Prostate gland (tissue), 2 donors: ENCODE data around the gene CSK. TPM values are rescaled to one million over a fixed set of nuclear protein-coding genes. Genes with fewer than 3 reads are reported as not detected.
A peak's percentile ranks its signal among the peaks of the same experiment; 100 is the strongest.

Experiments used
- DNase-seq: peaks from one replicate; pipeline ENCODE4 v3.0.0-alpha.2; 2019; ENCODE audit warnings: low spot score
- H3K27ac ChIP-seq, 2 donors: fragments of 200-600 bp; sonication (generic); 2 replicates each; pipeline ENCODE4 v1.5.1; 2017 to 2019
- H3K27me3 ChIP-seq: fragments of 200-600 bp; sonication (generic); replicated peaks from 2 replicates; pipeline ENCODE4 v1.5.1; 2019; ENCODE audit not compliant: insufficient read depth
- H3K36me3 ChIP-seq, 2 donors: fragments of 200-600 bp; sonication (generic); 1 replicate in 1 of 2; 2 replicates in 1 of 2; pipeline versions ENCODE4 v1.5.1 to v1.8.1; 2017 to 2019
- H3K4me1 ChIP-seq: fragments of 200-600 bp; sonication (generic); replicated peaks from 2 replicates; pipeline ENCODE4 v1.5.1; 2019
- H3K4me3 ChIP-seq, 2 donors: fragments of 200-600 bp; sonication (generic); 2 replicates each; pipeline ENCODE4 v1.5.1; 2017 to 2019
- H3K9me3 ChIP-seq: fragments of 200-600 bp; sonication (generic); 2 replicates; pipeline ENCODE4 v1.5.1; 2017
- POLR2A ChIP-seq: fragments of 450-650 bp; IDR thresholded peaks from one replicate; pipeline ENCODE4 v1.6.1; 2016; ENCODE audit warnings: antibody characterized with exemption, mild to moderate bottlenecking
- POLR2AphosphoS5 ChIP-seq: sonication (generic); formaldehyde crosslinking; IDR thresholded peaks from one replicate; pipeline ENCODE4 v1.6.1; 2017; ENCODE audit warnings: antibody characterized with exemption
- WGBS: methylation state at CpG from one replicate; pipeline ENCODE4 v1.1.5; 2018; 5-methylcytosine and 5-hydroxymethylcytosine counted together
- intact Hi-C: fragments of 100-400 bp; cut with DNase I; formaldehyde crosslinking; loops from one replicate; pipeline ENCODE4 v1.14.2; 2022
- total RNA-seq, 2 donors: library from RNA; depleted of rRNA; stranded (reverse); fragments of >200 nt; gene quantifications; one replicate each; pipeline ENCODE4 v1.1.0, GENCODE V29; 2016
- TF ChIP-seq, protein P1 (sequence below), 4 experiments: fragments of 200-600 bp in 2 of 4; fragments of 450-650 bp in 2 of 4; sonication (generic) in 2 of 4; IDR thresholded peaks; 1 replicate in 3 of 4; 2 replicates in 1 of 4; pipeline ENCODE4 v1.5.1; 2016 to 2019; ENCODE audit warnings: antibody characterized with exemption in 4 of 4, mild to moderate bottlenecking in 2 of 4, moderate library complexity in 2 of 4

CSK gene
- total RNA-seq, 2 donors from 2014 or later, result 45.3 to 57.0 TPM

DNA sequence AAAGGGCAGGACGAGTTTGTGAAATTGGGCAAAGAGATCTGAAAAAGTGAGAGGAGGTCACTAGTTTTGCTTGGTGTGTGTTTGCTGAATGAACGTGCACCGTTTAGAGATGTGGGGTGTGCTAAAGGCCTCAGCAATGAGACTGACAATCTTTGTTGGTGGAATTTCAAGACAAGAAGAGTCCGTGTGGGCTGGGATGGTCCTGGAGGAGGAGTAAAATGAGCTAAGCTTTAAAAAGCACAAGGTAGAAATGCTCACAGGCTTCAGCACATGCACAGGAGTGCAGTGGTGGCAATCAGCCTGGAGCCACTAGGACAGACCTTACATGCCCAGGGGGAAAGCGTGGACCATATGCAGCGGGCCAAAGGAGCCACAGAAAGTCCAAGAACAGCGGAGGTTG lies 43.1 kb downstream of the CSK start:
- Histone ChIP-seq H3K27ac (no peak overlapping the region), H3K4me1 (no peaks in the 10 kb centered on the region), H3K27me3 (no peaks in the 10 kb centered on the region), H3K9me3 (no peaks in the 10 kb centered on the region), H3K4me3 (no peak overlapping the region), H3K36me3 (no peaks in the 10 kb centered on the region)
- intact Hi-C loops, result no loop called here
- no peak for DNase-seq
- TF ChIP-seq POLR2AphosphoS5 (no peak), POLR2A (no peak)
- TF ChIP-seq, protein P1, sequence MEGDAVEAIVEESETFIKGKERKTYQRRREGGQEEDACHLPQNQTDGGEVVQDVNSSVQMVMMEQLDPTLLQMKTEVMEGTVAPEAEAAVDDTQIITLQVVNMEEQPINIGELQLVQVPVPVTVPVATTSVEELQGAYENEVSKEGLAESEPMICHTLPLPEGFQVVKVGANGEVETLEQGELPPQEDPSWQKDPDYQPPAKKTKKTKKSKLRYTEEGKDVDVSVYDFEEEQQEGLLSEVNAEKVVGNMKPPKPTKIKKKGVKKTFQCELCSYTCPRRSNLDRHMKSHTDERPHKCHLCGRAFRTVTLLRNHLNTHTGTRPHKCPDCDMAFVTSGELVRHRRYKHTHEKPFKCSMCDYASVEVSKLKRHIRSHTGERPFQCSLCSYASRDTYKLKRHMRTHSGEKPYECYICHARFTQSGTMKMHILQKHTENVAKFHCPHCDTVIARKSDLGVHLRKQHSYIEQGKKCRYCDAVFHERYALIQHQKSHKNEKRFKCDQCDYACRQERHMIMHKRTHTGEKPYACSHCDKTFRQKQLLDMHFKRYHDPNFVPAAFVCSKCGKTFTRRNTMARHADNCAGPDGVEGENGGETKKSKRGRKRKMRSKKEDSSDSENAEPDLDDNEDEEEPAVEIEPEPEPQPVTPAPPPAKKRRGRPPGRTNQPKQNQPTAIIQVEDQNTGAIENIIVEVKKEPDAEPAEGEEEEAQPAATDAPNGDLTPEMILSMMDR (IDR thresholded peaks at IDR 0.05), result no peak
- 76% methylated on average over 7 of the region's 7 CpGs for WGBS

DNA sequence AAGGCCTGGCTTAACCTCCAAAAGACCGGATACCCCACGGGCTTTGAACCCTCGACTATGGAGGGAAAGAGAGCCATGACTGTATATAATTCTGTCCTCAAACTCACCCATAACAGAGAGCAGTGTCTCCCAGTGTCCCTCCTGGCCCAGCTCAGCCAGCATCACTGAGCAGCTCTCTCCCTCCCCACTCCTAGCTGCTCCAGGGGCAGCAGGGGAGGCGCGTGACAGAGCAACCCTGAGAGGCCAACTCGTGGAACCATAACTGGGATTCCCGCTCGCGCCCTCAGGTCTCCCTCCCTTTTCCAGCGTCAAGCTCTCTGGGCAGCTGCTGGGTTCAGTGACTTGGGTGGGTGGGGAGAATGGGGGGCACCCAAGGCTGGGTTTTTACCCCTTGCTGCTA lies 44.0 kb downstream of the CSK start:
- no peaks in the 10 kb centered on the region for H3K36me3 ChIP-seq
- WGBS, result 61% methylated on average over 10 of the region's 10 CpGs
- no peaks in the 10 kb centered on the region for H3K4me1 ChIP-seq
- no peaks in the 10 kb centered on the region for H3K27me3 ChIP-seq
- TF ChIP-seq POLR2AphosphoS5 (no peak), POLR2A (no peak)
- TF ChIP-seq, protein P1 (IDR thresholded peaks at IDR 0.05), result no peak
- H3K27ac ChIP-seq, result no peak overlapping the region
- no peak overlapping the region for H3K4me3 ChIP-seq
- intact Hi-C loops, result no loop called here
- no peaks in the 10 kb centered on the region for H3K9me3 ChIP-seq
- no peak for DNase-seq

DNA sequence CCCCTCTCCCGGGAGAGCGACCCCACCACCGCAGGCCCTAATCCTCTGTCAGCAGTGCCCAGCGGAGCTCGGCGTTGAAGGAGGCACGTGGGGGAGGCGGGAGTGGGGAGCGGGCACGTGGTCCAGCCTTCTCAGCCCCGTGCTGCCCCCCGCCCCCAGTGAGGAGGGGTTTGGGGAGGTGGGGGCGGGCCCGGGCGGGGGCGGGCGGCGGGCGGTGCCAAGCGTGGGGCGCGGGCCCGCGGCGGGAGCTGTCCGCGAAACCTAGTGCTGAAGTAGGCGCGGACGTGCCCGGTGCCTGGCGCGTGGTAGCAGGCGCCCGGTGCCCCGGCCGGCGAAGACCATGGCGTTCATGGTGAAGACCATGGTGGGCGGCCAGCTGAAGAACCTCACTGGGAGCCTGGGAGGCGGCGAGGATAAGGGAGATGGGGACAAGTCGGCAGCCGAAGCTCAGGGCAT lies 44.5 kb downstream of the CSK start, which contains the start of gene CPLX3:
Gene CPLX3, plus strand, starts transcription at position 264 of the 456 bp plus-strand sequence. Its CDS starts 77 bp downstream, at position 341.
- Histone ChIP-seq H3K4me3 (no peak within 1 kb of the TSS), H3K4me1 (no peaks in the 10 kb centered on the region)
- DNase-seq, result peak; percentile 12

DNA sequence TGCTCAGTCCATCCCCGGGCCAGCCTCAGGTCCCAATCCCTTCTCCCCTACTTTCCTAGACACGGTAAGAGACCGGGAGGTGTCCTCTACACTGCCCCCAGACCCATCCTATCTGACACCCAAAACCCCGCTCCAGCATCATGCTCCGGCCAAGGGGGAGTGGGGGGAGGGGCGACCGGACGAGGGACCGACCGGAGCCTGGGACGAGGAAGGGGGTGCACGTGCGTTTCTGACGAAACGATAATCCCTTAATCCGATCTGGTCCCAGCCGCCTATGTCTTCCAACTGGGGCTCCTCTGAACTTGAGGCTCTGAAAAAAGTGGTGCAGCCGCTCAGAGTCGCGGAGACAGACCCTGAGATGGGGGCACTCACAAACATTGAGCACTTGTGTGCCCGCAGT lies 45.0 kb downstream of the CSK start:
- H3K36me3 ChIP-seq, result no peaks in the 10 kb centered on the region
- DNase-seq, result no peak
- intact Hi-C loops, result no loop called here
- H3K4me1 ChIP-seq, result no peaks in the 10 kb centered on the region
- WGBS, result 21% methylated on average over 17 of the region's 21 CpGs
- TF ChIP-seq POLR2AphosphoS5 (no peak), POLR2A (no peak)
- TF ChIP-seq, protein P1 (IDR thresholded peaks at IDR 0.05), result no peak
- H3K9me3 ChIP-seq, result no peaks in the 10 kb centered on the region
- no peak overlapping the region for H3K4me3 ChIP-seq
- H3K27me3 ChIP-seq, result no peaks in the 10 kb centered on the region
- no peak overlapping the region for H3K27ac ChIP-seq

More for the DNA sequence above, 44.5 kb downstream of the CSK start, which contains the start of gene CPLX3:
- intact Hi-C loops, result no loop called here
- TF ChIP-seq POLR2AphosphoS5 (no peak), POLR2A (no peak)
- TF ChIP-seq, protein P1 (IDR thresholded peaks at IDR 0.05), result no peak
- 8% methylated on average over 14 of the region's 44 CpGs for WGBS
- Histone ChIP-seq H3K27ac (no peak within 1 kb of the TSS), H3K9me3 (no peaks in the 10 kb centered on the region), H3K36me3 (no peaks in the 10 kb centered on the region), H3K27me3 (no peaks in the 10 kb centered on the region)

DNA sequence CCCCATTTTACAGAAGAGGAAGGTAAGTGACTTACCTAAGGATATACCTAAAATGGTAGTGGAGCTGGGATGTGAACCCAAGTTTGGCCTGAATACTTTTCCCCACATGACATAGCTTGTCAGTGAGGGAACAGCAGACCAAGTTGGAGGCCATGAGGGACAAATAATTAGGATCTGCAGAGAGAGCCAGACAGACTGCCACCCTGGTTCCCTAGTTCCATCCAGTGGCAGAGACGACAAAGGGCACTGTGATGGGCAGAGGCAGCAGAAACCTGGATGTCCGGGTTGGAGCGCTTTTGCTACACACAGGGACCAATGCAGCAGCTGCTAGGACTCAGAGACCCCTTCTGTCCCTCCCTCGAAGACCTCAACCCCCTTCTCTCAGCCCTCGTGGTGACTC lies 45.7 kb downstream of the CSK start:
- Histone ChIP-seq H3K4me3 (no peak overlapping the region), H3K36me3 (no peaks in the 10 kb centered on the region), H3K27ac (no peak overlapping the region), H3K4me1 (no peaks in the 10 kb centered on the region), H3K9me3 (no peaks in the 10 kb centered on the region), H3K27me3 (no peaks in the 10 kb centered on the region)
- TF ChIP-seq, protein P1 (IDR thresholded peaks at IDR 0.05), result no peak
- no peak for TF ChIP-seq POLR2A
- no peak for TF ChIP-seq POLR2AphosphoS5
- no peak for DNase-seq
- 61% methylated on average over 5 of the region's 5 CpGs for WGBS
- intact Hi-C loops, result no loop called here
